Measurements from ENCODE around the gene FOXO3. TPM values are rescaled to one million over a fixed set of nuclear protein-coding genes. Genes with fewer than 3 reads are reported as not detected.
A peak's percentile ranks its signal among the peaks of the same experiment; 100 is the strongest.

Gene FOXO3
- total and polyA plus RNA-seq, 2 donors (not counting 3 experiments of a cell fraction or from before 2014, with no cell fraction given), result 14.4 to 16.9 TPM

GRCh38 chr6:108556866-108557493 lies 3.7 kb upstream of the FOXO3 start:
- CTCF ChIA-PET, result interaction anchor here (1.0 to 6.9 kb wide), 6 partner anchors 15 to 516 kb away, joined by 3 to 38 read pairs (median 4); partner anchors contain the start of gene ARMC2

More at GRCh38 chr6:108556866-108557493, 3.7 kb upstream of the FOXO3 start:
- DNase-seq (ENCODE audit: low read depth, low spot score), result no peak
- no TSS peak for BruUV-seq (replicated peaks)
- H2AFZ ChIP-seq (ENCODE audit: low read depth, low read length), result peak overlapping the region; percentile 99
- dilution Hi-C loops (cut with MboI; ENCODE audit: extremely low pct_ligation_motif_present, low sequenced_read_pairs) (no loop called here), intact Hi-C loops (cut with micrococcal nuclease) (loop anchor here (5.0 kb wide), 1 partner anchor 515 kb away; no protein-coding TSS in a partner anchor)
- no peaks in the 10 kb centered on the region for H3K36me3 ChIP-seq (ENCODE audit: control insufficient read depth in 2 of 2, extremely low read depth in 1 of 2, insufficient read depth in 2 of 2, low read length in 2 of 2)
- TF ChIP-seq POLR2A (IDR thresholded peaks at IDR 0.05; ENCODE audit: low read depth, low read length) (no peak), MAX (IDR thresholded peaks at IDR 0.05; ENCODE audit: insufficient read depth, insufficient read length) (no peak), GATA2 (IDR thresholded peaks at IDR 0.05; ENCODE audit: insufficient read depth, insufficient read length, low read depth, low read length) (no peak), CTCF (IDR thresholded peaks at IDR 0.05; ENCODE audit: extremely low read depth in 1 of 2, insufficient read depth in 1 of 2, low read depth in 1 of 2, low read length in 2 of 2) (no peak), MYC (IDR thresholded peaks at IDR 0.05; ENCODE audit: low read depth, low read length) (no peak), JUN (IDR thresholded peaks at IDR 0.05; ENCODE audit: borderline replicate concordance, insufficient read depth, insufficient read length, low read depth) (no peak), POLR2AphosphoS5 (IDR thresholded peaks at IDR 0.05; ENCODE audit: insufficient read depth, low read depth, low read length) (no peak), FOS (IDR thresholded peaks at IDR 0.05; ENCODE audit: borderline replicate concordance, insufficient read depth, low read length) (no peak), EZH2 (IDR thresholded peaks at IDR 0.05; ENCODE audit: borderline replicate concordance, low read depth, low read length, severe bottlenecking) (no peak)
- H3K79me2 ChIP-seq (ENCODE audit: control insufficient read depth, insufficient read depth, low read length), result no peaks in the 10 kb centered on the region
- H3K4me2 ChIP-seq (ENCODE audit: insufficient read depth, low read length), result peak overlapping the region; percentile 94
- POLR2A ChIA-PET, result no interaction called here
- peak overlapping the region in 2 of 3 experiments; percentile 72 to 89 for H3K4me3 ChIP-seq (replicated peaks in 1 of 3; ENCODE audit: insufficient read depth in 1 of 3, low read depth in 1 of 3, low read length in 3 of 3)
- no peak for FAIRE-seq
- peaks cover 3 to 4% of the 10 kb centered on the region in 2 experiments for H3K27me3 ChIP-seq (ENCODE audit: control insufficient read depth in 2 of 2, insufficient read depth in 2 of 2, low read length in 2 of 2)
- H3K9me3 ChIP-seq (replicated peaks; ENCODE audit: control insufficient read depth, insufficient read depth, low read length), result no peaks in the 10 kb centered on the region
- no peak overlapping the region for H3K27ac ChIP-seq (ENCODE audit: insufficient read depth, low read depth, low read length)
- no peaks in the 10 kb centered on the region for H4K20me1 ChIP-seq (replicated peaks; ENCODE audit: control insufficient read depth, extremely low read depth, insufficient read depth, low read length)
- H3K9ac ChIP-seq (replicated peaks; ENCODE audit: extremely low read depth, insufficient read depth, low read length), result peak overlapping the region; percentile 89
- peaks cover 6% of the 10 kb centered on the region for H3K4me1 ChIP-seq (ENCODE audit: control insufficient read depth, extremely low read depth, insufficient read depth, low read length)
- no peaks in the 10 kb centered on the region for H3K9me1 ChIP-seq (replicated peaks; ENCODE audit: control insufficient read depth, extremely low read depth, insufficient read depth, low read length)
